Stimulated activated CD4-positive, alpha-beta T cell treated with anti-CD3 and anti-CD28 coated beads, Interleukin-15, amount 100 ng/mL, for 48 hours (primary cell): ENCODE results near the gene TMEM108.

Experiments used
- DNase-seq, 2 donors: peaks; one replicate each; pipeline ENCODE4 v3.0.0-alpha.2; 2020; ENCODE audit warnings: low read depth in 2 of 2

Gene TMEM108

DNA sequence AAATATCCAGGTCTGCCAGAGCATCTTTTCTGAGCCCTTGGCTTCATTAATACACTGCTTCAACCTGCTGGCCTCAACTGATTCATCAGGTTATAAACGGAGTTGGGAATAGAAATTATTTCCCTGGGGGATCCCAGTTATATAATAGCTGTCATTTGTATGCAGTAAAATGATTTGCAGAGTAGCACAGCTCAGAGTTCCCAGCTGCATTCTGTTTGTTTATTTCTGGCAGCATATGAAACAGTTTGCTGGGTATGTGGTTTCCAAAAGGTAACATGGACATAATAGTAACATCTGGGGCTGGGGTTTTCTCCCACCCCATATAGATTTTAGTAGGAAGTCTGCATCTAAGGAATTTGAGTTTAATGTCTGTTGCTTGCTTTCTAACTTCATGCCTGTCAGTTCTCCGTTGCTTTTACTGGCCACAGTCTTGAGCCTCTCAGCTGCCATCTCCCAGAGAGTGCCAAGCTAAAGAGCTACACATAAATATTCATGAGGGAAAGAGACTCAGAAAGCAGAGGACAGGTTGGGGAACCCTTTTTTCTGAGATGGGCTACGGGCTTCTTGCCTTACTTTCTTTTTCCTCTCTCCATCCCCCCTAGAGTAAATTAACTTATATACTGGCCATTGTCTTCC, 124.6 kb downstream of the TMEM108 start:
- no peak for DNase-seq

DNA sequence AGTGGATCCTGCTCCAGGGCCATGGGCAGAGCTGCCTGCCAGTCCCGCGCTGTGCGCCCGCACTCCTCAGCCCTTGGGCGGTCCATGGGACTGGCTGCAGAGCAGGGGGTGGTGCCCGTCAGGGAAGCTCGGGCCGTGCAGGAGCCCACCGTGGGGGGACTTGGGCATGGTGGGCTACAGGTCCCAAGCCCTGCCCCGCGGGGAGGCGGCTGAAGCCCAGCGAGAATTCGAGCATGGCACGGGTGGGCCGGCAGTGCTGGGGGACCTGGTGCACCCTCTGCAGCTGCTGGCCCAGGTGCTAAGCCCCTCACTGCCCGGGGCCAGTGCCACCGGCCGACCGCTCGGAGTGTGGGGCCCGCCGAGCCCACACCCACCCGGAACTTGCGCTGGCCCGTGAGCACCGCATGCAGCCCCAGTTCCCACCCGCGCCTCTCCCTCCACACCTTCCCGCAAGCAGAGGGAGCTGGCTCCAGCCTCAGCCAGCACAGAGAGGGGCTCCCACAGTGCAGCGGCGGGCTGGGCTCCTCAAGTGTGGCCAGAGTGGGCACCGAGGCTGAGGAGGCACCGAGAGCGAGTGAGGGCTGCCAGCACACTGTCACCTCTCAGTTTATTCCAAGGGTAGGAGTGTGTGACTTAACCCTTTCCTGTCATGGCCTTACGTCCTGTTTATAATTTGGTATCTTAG, 129.3 kb downstream of the TMEM108 start:
- no peak for DNase-seq

DNA sequence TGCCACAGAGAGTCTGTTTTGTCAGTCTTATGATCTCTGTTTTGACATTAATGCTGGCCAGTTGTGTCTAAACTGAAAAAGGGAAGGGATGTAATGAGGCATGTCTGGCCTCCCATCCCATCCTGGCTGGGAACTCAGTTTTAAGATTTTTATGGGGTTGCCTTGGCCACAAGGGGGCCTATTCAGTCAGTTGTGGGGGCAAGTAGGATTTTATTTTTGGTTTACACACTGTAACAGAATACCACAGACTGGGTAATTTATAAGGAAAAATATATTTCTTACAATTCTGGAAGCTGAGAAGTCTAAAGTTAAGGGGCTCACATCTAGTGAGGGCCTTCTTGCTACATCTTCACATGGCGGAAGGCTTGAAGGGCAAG, 129.8 kb downstream of the TMEM108 start:
- no peak for DNase-seq

DNA sequence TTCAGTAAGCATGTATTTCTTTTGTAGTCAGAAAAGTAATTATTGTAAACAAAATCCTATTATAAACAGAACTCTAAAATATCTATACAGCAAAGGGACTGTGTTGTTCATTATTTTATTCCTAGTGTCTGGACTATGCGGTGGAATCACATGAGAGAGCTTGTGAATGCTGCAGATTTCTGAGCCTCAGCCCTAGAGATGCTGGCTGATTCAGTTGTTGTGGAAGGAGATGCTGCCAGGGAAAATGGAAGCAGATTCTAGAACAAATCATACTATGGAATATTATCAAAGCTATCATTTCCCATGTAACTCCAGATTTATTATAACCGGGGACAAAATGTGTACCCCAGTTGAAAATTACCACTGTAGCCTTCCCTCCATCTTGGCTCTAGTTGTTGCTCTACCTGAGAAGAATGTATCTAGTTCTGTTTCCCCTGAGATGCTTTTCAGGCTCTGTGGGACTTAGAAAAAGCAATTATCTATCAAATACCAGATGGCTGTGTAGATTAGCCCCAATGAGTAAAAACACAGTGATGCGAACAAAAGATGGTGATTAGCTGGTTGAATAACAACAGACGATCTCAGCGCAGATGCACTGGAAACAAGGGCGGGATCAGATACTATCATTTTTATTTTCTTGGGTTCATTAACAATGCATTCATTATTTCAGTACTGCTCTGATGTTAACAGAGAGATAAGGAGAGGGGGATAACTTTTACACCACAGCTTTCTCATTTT, 131.3 kb downstream of the TMEM108 start:
- DNase-seq: no peak

DNA sequence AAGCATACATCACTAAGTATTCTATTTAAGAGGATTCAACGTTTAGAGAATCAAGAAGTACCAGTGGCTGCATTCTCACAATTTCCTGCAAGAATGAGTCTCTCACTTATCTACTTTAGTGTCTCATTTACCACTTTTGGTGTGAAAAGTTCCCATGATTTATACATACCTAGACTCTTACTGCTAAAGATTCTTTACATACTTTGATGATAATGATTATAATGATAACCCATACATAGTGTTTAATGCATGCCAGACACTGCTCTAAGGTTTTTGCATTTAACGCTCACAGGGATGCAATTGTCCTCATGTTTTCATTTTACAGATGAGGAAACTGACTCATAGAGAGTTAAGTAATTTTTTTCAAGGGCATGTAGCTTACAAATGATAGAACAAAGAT, 133.6 kb downstream of the TMEM108 start:
- no peak for DNase-seq

DNA sequence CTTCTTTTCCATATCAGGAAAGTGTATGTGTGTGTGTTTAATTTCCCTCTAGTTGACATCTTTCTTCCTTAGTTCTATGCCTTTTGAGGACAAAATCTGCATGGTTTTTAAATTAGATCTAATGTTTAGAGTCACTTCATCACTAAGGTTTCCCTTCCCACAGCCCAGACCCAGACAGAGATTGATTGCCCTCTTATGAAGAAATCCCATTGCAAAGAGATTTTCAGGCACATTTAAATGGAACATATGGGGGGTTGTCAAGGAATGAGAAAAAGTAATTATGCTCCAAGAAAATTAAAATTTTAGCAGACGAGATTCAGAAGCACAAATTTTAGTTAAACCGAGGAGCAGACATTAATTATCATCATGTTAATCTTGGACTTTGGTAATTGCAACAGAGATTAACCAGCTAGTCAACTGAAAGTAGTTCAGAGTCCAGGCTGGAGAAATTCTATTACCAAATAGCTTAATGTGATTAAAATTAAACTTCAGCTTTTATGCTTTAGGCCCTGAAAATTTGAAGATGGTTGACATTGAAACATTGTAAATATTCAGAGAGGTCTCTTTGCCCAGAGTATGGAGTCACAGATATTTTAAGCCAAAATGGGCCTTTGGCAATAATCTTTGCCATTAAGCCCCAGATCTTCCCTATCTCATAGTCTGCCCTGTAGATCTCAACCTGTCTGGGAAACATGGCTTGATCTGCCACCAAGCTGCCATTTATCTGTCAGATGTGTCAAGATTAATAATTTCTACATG, 143.4 kb downstream of the TMEM108 start:
- no peak for DNase-seq

DNA sequence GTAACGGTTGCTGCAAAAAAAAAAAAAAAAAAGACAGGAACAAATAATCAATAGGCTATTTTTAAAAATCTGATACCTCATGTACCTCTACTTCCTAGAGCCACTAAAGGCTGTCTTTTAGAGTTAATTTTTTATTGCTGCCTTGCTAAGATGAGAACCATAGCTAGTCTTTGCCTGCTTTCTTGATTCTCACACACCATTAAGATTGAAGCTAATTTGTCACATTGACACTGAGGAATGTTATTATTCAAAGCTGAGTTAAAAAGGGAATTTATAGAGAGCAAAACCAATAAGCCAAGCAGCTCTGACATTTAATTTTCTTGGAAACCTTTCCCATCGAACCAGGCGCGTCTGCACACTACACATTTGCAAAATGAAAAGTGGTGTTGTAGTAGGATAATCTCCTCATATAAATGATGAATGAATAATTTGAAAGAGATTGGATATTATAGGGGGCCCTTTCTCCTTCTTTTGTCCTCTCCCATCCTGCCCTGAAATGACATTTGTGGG, 149.7 kb downstream of the TMEM108 start:
- no peak for DNase-seq

DNA sequence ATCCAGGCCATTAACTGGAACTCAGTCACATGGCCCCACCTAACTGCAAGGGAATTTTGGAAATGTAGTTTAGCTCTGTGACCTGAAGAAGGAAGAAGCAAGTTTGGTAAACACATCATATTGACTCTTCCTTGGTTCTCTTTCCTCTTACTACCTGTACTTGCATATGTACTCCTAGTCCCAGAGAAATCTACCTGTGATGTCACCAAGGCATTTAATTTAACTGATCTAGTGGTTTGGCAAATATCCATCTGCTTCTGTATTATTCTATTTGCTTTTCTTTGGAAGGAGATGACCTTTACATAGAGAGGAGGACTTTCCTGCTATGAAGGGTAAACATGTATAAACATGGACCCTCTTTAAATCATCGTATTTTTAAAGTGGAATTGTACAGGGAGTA, 150.8 kb downstream of the TMEM108 start:
- no peak for DNase-seq

DNA sequence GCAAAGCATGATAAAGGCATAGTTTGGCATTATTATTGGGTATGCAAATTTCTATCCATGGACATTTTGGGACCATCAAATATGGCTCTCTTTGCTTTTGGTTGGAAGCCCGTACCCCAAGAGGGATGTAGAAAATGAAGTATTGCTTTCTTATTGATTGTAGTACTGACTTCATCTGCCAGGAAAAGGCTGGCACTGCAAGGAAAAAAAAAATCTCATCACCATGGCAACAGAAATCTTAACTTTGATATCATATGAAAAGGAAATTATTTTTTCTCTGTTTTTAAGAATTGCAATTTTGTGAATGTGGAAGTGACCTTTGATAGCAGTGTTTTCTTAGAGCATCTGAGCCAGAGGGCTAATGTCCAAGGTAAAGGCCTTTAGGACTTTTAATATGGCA, 151.7 kb downstream of the TMEM108 start:
- DNase-seq: no peak

DNA sequence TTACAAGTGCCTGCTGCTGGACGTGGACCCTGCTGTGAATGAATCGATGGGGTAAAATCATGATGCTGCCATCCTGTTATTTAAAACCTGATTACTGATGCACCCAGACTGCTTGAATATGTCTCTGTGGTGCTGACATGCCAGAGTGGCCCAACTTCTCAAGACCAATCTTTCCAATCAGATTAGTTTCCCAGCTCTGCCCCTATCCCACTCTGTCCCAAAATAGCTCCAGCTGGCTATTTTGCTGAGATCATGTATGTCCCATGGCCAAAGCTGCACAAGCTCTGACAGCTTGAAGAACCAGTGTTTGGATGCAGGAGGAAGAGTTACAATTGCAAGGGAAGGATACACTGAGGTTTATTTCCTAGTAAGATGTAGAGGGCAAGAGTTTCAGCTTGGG, 153.6 kb downstream of the TMEM108 start:
- DNase-seq: no peak

DNA sequence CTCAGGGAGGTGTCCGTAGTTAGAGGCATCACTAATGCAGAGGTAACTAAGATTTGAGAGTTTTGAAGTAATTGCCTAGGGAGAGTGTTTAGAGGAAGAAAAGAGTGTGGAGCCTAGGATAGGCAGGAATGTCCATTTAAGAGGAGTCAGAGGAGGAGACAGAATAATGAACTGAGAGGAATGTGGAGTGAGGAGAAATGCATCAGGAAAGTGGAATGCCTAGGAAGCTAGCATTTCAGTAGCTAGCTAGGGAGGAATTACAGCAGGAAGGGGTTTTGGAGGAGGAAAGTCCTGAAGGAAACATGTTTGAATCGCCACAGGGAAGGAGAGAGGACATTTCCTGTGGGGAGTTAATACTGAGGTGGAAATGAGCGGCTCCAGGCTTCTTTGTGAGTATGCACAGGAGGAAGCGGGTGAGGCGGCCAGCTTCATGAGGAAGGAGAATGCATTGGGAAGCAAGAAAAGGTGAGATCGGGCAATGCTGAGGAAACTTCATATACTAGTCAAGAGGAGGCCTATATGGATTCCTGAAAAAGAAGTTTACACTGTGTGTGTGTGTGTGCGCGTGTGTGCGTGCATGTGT, 154.3 kb downstream of the TMEM108 start:
- no peak for DNase-seq

DNA sequence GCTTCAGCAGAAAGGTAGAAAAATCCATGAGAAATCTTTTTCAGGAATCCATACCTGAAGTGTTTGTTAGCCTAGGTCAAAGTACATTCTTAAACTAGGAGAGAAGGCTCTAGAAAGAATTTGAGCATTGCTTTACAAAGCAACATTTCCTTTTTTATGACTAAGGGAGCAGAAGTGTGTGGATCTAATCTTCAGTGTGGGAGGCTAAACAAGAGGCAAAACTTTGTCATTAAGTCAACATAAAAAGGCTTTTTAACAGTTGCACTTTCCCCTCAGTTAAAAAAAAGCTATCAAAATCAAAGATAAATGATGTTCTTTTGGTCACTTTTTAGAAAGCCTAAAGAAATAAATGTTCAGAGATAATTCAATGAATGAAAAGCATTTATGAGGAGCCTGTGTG, 154.8 kb downstream of the TMEM108 start:
- no peak for DNase-seq

DNA sequence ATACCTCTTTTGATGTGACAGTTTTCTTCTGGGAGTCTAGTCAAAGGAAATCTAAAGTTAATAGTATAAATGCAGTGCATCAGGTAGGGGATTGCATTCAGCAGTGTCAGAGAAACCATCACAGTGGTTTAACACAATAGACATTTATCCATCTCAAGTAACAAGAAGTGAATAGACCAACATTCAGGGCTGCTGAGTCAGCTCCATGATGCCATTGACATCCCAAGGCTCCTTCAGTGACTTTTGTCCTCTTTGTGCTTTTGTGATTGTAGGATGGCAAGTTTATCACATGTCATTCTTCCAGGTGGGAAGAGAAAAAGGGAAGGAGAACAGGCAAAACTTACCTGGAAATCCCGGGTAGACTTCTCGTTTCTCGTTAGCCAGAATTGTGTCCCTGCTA, 158.3 kb downstream of the TMEM108 start:
- no peak for DNase-seq

DNA sequence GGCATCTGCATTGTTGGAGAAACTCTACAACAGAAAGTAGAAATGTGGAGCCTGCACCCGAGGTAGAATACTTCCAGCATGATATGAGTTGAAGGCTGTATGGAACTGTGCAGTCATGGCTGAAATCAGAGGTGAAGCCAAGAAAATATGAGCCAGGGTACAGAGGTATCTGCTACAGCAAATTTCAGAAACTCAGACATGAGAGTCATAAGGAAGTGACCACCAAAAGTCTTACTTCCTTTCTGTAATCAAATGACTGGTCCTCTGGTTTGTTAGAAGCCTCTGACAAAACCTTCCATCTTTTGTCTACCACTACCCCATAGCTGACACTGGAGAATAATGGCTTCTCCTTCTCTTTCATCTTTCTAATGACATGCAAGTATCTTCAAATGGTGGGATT, 159.4 kb downstream of the TMEM108 start:
- DNase-seq: no peak

DNA sequence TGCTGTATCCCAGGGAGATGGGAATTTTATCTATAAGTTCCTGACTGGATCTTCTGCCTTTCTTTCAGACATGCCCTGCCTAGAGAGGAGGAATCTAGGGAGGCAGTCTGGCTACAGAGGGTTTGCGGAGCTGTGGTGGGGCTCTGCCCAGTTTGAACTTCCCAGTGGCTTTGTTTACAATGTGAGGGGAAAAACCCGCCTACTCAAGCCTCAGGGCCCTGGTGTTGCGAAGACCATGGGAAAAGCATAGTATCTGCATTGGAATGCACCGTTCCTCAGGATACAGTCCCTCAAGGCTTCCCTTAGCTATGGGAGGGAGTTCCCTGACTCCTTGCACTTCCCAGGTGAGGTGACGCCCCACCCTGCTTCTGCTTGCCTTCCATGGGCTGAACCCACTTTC, 168.7 kb downstream of the TMEM108 start:
- DNase-seq: no peak

DNA sequence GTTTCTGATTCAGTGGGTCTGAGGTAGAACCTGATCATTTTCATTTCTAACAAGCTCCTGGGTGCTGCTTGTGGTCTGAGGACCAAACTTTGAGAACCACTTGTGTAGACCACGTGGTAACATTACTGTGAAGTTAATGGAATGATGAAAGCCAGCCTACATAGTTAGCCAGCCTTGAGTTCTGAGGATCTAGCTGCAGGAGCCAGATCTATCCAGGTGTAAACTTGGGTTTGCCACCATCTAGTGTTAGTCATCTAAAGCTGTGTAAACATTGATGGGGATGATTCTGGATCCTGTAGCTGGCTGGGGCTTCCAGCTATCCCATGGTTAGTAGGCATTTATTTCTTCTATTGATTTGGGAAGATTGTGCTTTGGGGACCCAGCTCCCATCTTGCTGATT, 170.0 kb downstream of the TMEM108 start:
- no peak for DNase-seq

DNA sequence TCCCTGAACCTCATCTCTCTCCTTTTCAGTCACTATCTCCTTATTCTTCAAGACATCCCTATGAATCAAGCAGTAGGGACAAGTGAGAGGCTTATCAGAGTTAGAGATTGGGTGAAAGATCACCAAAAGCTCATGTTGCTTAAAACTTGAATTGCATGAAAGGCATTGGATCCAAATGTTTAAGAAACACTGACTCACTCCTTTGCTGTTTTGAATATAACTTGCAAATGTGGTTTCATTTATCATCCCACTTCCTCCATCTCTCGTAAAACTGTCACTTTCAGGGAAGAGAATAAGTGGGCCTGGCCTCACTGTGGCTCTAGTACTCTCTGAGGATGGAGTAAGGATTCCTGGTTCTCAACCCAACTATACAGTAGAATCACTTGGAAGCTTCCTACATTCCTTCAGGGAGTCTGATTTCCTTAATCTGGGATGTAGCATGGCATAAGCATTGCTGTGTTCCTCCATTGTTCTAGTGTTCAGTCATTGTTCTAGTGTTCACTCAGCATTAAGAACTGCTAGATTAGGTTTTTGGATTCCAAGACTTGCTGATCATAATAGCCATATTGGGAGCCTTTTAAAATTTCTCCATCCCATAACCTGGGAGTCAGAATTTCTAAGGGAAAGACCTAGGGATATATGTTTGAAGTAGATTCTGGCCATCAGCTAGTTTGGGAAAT, 171.8 kb downstream of the TMEM108 start:
- DNase-seq: no peak

DNA sequence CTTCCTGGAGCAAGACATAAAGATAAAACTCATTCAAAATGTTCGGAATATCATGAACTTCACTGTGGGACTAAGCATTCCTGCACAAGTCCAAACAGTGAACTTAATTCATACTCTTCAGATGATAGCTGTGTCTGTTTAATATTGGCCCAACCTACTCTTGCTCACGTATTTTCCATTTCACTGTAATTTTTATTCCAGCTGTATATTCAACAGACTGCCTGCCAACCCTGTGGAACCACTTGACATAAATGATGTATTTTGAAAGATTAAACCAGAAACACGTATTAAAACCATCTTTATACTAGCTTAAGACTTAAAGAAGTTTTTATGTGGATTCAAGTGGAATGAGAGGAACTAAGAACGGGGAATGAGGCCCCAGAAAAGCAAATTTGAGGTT, 172.5 kb downstream of the TMEM108 start:
- no peak for DNase-seq

DNA sequence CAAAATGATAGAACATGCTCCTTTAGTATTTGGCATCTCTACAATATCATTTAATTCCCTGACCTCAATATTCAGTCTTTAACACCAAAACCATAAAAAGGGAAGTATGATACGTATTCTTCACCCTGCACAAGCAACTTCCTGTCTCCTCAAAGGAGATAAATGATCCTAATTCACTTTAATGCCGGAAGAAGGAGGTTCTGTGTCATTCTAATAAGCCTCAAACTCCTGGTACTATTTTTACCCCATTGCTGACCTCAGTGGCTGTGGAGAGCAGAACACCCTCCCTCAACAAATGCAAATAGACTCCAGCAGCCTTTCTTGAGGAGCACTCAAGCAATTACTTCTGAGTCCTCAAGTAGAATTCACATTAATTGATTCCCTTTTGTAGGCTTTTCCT, 173.3 kb downstream of the TMEM108 start:
- DNase-seq: no peak

DNA sequence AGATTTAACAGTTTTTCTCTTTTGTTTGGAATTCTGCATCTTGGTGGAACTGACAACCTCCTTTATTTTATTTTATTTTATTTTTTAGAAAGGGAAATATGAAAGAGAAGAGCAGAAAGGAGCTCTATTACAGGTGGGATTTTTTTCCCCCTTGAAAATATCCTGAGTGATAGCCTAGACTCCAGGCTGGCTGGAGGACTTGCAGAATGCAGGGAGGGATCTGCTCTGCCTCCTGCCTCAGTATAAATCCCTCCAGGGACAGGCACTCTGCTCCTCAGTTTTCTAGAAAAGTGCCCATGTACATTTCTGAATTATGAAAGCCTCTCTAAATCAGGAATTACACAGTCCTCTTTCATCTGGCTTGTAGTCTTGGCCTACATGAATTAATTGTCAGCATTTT, 173.7 kb downstream of the TMEM108 start:
- no peak for DNase-seq

DNA sequence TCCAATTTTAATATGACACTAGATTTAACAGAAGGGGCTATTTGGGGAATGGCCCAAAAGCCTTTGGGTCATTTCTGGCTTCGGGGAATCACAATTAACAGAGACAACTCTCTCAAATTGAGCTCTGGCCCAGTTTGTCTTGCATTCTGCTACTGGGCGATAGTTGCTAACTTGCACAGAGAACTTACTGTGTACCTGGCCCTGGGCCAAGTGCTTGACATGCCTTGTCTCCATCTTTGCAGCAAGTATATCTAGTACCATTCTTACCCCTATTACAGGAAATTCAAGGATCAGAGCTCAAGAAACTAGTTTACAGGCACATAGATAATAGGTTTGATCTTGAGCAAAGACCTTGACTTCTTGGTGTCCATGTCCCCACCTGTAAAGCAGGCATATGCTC, 175.7 kb downstream of the TMEM108 start:
- no peak for DNase-seq
